DND-41 (cell line): ENCODE measurements around the gene NPDC1.
"Not testable (repeated sequence)": the region's sequence is repeated elsewhere in the genome, so short reads cannot be mapped to it uniquely, and the experiment has no call there.

ENCODE experiments used
- CTCF ChIP-seq: IDR thresholded peaks from 2 replicates; pipeline ENCODE4 v1.5.1; 2012; ENCODE audit warnings: borderline replicate concordance, low read length, moderate library complexity, mild to moderate bottlenecking; ENCODE audit not compliant: poor library complexity, severe bottlenecking; ENCODE audit errors: extremely low read depth
- EZH2 ChIP-seq: IDR thresholded peaks from 3 replicates; pipeline ENCODE4 v1.6.1; 2012; ENCODE audit warnings: borderline replicate concordance, low read depth, mild to moderate bottlenecking, moderate library complexity, low read length, inconsistent platforms; ENCODE audit not compliant: severe bottlenecking

DNA sequence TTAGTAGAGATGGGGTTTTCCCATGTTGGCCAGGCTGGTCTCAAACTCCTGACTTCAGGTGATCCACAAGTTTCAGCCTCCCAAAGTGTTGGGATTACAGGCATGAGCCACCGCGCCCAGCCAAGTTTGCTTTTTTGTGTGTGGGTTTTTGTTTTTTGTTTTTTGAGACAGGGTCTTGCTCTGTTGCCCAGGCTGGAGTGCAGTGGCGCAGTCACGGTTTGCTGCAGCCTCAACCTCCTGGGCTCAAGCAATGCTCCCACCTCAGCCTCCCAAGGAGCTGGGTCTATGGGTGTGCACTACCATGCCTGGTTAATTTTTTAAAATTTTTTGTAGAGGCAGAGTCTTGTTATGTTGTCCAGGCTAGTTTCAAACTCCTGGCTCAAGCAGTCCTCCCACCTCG is 12.5 kb downstream of the NPDC1 start:
- TF ChIP-seq CTCF, EZH2: not testable (repeated sequence)
